HEK293 (cell line): ENCODE results near the gene MRPS31.
A peak's percentile ranks its signal among the peaks of the same experiment; 100 is the strongest.
"Not testable (repeated sequence)": the region's sequence is repeated elsewhere in the genome, so short reads cannot be mapped to it uniquely, and the experiment has no call there.

ENCODE experiments used
- CTCF ChIA-PET: fragments of 350-600 bp; formaldehyde crosslinking; extraction: SDS; loops from one replicate; lab custom pipeline; 2021; ENCODE audit warnings: antibody characterized with exemption; lab: Yijun Ruan, JAX
- POLR2A ChIA-PET: fragments of 300-600 bp; formaldehyde crosslinking; extraction: SDS; loops from one replicate; lab custom pipeline; 2020; ENCODE audit warnings: antibody characterized with exemption, inconsistent platforms; lab: Yijun Ruan, JAX
- H3K27ac ChIP-seq: fragments of 200-500 bp; sonication (Bioruptor generic); 2 replicates; pipeline ENCODE4 v1.5.1; 2014; ENCODE audit warnings: low read depth, low read length, control low read depth, inconsistent platforms; ENCODE audit errors: extremely low read depth
- H3K36me3 ChIP-seq, 2 experiments: fragments of 200-500 bp in 1 of 2; sonication (Bioruptor generic) in 1 of 2; 1 replicate in 1 of 2; 2 replicates in 1 of 2; pipeline ENCODE4 v1.5.1; 2014 to 2017; ENCODE audit warnings: inconsistent platforms in 2 of 2, low read length in 2 of 2; ENCODE audit not compliant: control insufficient read depth in 2 of 2, insufficient read depth in 1 of 2
- H3K4me1 ChIP-seq: fragments of 200-500 bp; sonication (Bioruptor generic); 2 replicates; pipeline ENCODE4 v1.5.1; 2014; ENCODE audit warnings: mild to moderate bottlenecking, low read length, inconsistent platforms; ENCODE audit not compliant: control insufficient read depth, insufficient read depth
- H3K4me3 ChIP-seq: 2 replicates; pipeline ENCODE4 v1.5.1; 2011; ENCODE audit warnings: low read depth, mild to moderate bottlenecking, control low read depth, low read length, moderate library complexity
- H3K9me3 ChIP-seq: fragments of 200-500 bp; sonication (Bioruptor generic); 2 replicates; pipeline ENCODE4 v1.5.1; 2014; ENCODE audit warnings: low read depth, low read length, inconsistent platforms; ENCODE audit not compliant: control insufficient read depth, insufficient read depth
- GLIS2 ChIP-seq: fragments of 450-650 bp; formaldehyde crosslinking; IDR thresholded peaks from 2 replicates; pipeline ENCODE4 v1.5.1; 2016; ENCODE audit warnings: missing biosample characterization, missing genetic modification characterization
- HIC1 ChIP-seq: fragments of 450-650 bp; formaldehyde crosslinking; IDR thresholded peaks from 2 replicates; pipeline ENCODE4 v1.5.1; 2016; ENCODE audit warnings: missing biosample characterization, missing genetic modification characterization
- ZBTB26 ChIP-seq: fragments of 450-650 bp; formaldehyde crosslinking; optimal IDR thresholded peaks from 2 replicates; pipeline ENCODE3; 2016; ENCODE audit warnings: missing biosample characterization, mild to moderate bottlenecking, missing genetic modification characterization
- ZBTB48 ChIP-seq: fragments of 450-650 bp; formaldehyde crosslinking; IDR thresholded peaks from 2 replicates; pipeline ENCODE4 v1.5.1; 2016; ENCODE audit warnings: missing biosample characterization, missing genetic modification characterization
- ZEB2 ChIP-seq: fragments of 450-650 bp; formaldehyde crosslinking; IDR thresholded peaks from 2 replicates; pipeline ENCODE4 v1.5.1; 2016; ENCODE audit warnings: missing biosample characterization, missing genetic modification characterization
- ZFHX2 ChIP-seq: fragments of 450-650 bp; formaldehyde crosslinking; conservative IDR thresholded peaks from 2 replicates; pipeline ENCODE4 v1.5.1; 2016; ENCODE audit warnings: missing biosample characterization, missing genetic modification characterization
- ZFP69B ChIP-seq: fragments of 450-650 bp; formaldehyde crosslinking; IDR thresholded peaks from 2 replicates; pipeline ENCODE4 v1.5.1; 2016; ENCODE audit warnings: missing biosample characterization, missing genetic modification characterization
- ZNF18 ChIP-seq: fragments of 450-650 bp; formaldehyde crosslinking; IDR thresholded peaks from 2 replicates; pipeline ENCODE4 v1.5.1; 2016; ENCODE audit warnings: missing biosample characterization, missing genetic modification characterization
- ZNF184 ChIP-seq: fragments of 450-650 bp; IDR thresholded peaks from 2 replicates; pipeline ENCODE4 v1.5.1; 2018; ENCODE audit warnings: missing biosample characterization, mild to moderate bottlenecking, missing genetic modification characterization
- ZNF341 ChIP-seq: fragments of 450-650 bp; formaldehyde crosslinking; IDR thresholded peaks from 2 replicates; pipeline ENCODE4; 2016; ENCODE audit warnings: low read depth, missing biosample characterization, missing genetic modification characterization
- ZNF692 ChIP-seq: fragments of 450-650 bp; formaldehyde crosslinking; IDR thresholded peaks from 2 replicates; pipeline ENCODE4 v1.5.1; 2016; ENCODE audit warnings: missing biosample characterization, missing genetic modification characterization
- ZNF768 ChIP-seq: fragments of 450-650 bp; formaldehyde crosslinking; IDR thresholded peaks from 2 replicates; pipeline ENCODE4 v1.5.1; 2018; ENCODE audit warnings: missing biosample characterization, mild to moderate bottlenecking, missing genetic modification characterization
- TF ChIP-seq, protein P1 (sequence below): sonication (generic); formaldehyde crosslinking; IDR thresholded peaks from 2 replicates; pipeline ENCODE4 v1.8.1; 2022; ENCODE audit warnings: mild to moderate bottlenecking, moderate library complexity, missing genetic modification reagents
- TF ChIP-seq, protein P2 (sequence below): fragments of 450-650 bp; formaldehyde crosslinking; IDR thresholded peaks from 2 replicates; pipeline ENCODE4 v1.5.1; 2016; ENCODE audit warnings: missing biosample characterization, missing genetic modification characterization

The MRPS31 gene

GRCh38 chr13:40749327-40749726, 21.7 kb downstream of the MRPS31 start (continued):
- TF ChIP-seq HIC1 (tag by site-specific recombination) (no peak), ZNF18 (tag by site-specific recombination) (no peak), ZNF184 (tag by site-specific recombination) (no peak), ZBTB48 (tag by site-specific recombination) (no peak), ZNF768 (no peak), ZNF341 (tag by site-specific recombination) (no peak)
- TF ChIP-seq, protein P1, sequence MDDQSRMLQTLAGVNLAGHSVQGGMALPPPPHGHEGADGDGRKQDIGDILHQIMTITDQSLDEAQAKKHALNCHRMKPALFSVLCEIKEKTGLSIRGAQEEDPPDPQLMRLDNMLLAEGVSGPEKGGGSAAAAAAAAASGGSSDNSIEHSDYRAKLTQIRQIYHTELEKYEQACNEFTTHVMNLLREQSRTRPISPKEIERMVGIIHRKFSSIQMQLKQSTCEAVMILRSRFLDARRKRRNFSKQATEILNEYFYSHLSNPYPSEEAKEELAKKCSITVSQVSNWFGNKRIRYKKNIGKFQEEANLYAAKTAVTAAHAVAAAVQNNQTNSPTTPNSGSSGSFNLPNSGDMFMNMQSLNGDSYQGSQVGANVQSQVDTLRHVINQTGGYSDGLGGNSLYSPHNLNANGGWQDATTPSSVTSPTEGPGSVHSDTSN (CRISPR knock-in tag): no peak

DNA sequence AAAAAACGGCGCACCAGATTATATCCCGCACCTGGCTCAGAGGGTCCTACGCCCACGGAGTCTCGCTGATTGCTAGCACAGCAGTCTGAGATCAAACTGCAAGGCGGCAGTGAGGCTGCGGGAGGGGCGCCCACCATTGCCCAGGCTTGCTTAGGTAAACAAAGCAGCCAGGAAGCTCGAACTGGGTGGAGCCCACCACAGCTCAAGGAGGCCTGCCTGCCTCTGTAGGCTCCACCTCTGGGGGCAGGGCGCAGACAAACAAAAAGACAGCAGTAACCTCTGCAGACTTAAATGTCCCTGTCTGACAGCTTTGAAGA, 35.8 kb downstream of the MRPS31 start:
- H3K36me3 ChIP-seq, CTCF ChIA-PET, H3K27ac ChIP-seq, POLR2A ChIA-PET, H3K4me3 ChIP-seq, H3K9me3 ChIP-seq, H3K4me1 ChIP-seq: not testable (repeated sequence)
- TF ChIP-seq ZBTB26 (tag by site-specific recombination): peak; percentile 15
- TF ChIP-seq ZFP69B (tag by site-specific recombination): peak; percentile 82; the same call in 1 of the 2 replicates
- 0 out of 2 replicates have a peak, but pooled peaks have one; percentile 31 for TF ChIP-seq ZEB2 (tag by site-specific recombination)
- TF ChIP-seq, protein P2, sequence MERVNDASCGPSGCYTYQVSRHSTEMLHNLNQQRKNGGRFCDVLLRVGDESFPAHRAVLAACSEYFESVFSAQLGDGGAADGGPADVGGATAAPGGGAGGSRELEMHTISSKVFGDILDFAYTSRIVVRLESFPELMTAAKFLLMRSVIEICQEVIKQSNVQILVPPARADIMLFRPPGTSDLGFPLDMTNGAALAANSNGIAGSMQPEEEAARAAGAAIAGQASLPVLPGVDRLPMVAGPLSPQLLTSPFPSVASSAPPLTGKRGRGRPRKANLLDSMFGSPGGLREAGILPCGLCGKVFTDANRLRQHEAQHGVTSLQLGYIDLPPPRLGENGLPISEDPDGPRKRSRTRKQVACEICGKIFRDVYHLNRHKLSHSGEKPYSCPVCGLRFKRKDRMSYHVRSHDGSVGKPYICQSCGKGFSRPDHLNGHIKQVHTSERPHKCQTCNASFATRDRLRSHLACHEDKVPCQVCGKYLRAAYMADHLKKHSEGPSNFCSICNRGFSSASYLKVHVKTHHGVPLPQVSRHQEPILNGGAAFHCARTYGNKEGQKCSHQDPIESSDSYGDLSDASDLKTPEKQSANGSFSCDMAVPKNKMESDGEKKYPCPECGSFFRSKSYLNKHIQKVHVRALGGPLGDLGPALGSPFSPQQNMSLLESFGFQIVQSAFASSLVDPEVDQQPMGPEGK: 0 out of 2 replicates have a peak, but pooled peaks have one; percentile 44
- TF ChIP-seq ZFHX2: 0 out of 2 replicates have a peak, but pooled peaks have one; percentile 25
- TF ChIP-seq GLIS2 (tag by site-specific recombination): peak; percentile 55; the same call in 1 of the 2 replicates
- 0 out of 2 replicates have a peak, but pooled peaks have one; percentile 34 for TF ChIP-seq ZNF692 (tag by site-specific recombination)
- 0 out of 2 replicates have a peak, but pooled peaks have one; percentile 8 for TF ChIP-seq ZNF341 (tag by site-specific recombination)
